HT1080 (cell line): ENCODE measurements around the gene SLC35B3. TPM values are rescaled to one million over a fixed set of nuclear protein-coding genes. Genes with fewer than 3 reads are reported as not detected.
A peak's percentile ranks its signal among the peaks of the same experiment; 100 is the strongest.
"Not testable (repeated sequence)": the region's sequence is repeated elsewhere in the genome, so short reads cannot be mapped to it uniquely, and the experiment has no call there.

Source experiments
- DNase-seq: peaks from one replicate; pipeline ENCODE4 v3.0.0-alpha.2; 2015; ENCODE audit warnings: low read depth
- polyA plus RNA-seq, 2 experiments: library from polyadenylated mRNA; depleted of rRNA; stranded (reverse); fragments of >200 nt; gene quantifications; 2 replicates each; pipeline ENCODE4 v1.2.3, GENCODE V29; 2015
- total RNA-seq: library from RNA; depleted of rRNA; stranded (reverse); fragments of >200 nt; shearing (Covaris generic); gene quantifications from 2 replicates; pipeline ENCODE4 v1.2.3, GENCODE V29; 2014; rRNA removed

The SLC35B3 gene
- 7.5 and 9.2 TPM in 2 replicates for total RNA-seq
- polyA plus RNA-seq (2015; cell fraction: cytosol; rRNA removed), result 12.6 and 13.2 TPM in 2 replicates
- polyA plus RNA-seq (2015; cell fraction: nucleus; rRNA removed), result 14.2 and 16.2 TPM in 2 replicates

DNA sequence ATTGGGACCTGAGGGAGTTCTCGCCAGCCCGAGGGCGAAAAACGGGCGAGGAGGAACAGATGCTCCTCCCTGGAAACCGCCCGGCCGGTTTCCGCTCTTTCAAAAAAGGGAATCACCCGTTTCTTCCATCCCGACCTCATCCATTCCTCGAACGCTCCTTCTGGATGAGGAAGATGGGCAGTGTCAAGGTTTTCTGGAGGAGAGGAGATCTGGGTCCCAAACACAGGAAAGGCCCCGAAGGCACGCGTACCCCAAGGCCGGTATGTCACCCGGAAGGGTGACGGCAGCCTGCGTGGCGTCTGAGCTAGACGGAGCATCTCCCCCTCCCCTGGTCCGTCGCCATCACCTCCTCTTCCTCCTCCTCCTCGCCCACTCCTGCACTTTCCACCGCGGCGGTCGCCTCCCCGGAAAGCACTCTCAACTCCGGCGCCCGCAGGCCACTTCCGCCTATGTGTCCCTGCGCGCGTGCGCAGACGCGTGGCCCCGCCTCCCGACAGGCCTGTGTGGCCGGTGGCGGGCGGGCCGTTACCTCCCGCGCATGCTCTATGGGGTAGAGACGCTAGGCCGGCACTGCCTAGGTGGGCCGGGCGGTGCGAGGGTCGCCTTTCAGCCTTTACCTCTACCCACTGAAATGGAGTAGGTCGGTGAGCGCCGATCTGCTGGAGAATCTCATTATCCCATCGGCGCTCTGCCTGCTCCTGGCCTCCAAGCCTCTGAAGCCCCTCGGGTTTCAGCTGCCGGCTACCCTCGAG lies at the start of gene SLC35B3:
TSS of gene SLC35B3 (minus strand) at position 453 of the 752 bp plus-strand sequence.
- DNase-seq, result peak; percentile 87

DNA sequence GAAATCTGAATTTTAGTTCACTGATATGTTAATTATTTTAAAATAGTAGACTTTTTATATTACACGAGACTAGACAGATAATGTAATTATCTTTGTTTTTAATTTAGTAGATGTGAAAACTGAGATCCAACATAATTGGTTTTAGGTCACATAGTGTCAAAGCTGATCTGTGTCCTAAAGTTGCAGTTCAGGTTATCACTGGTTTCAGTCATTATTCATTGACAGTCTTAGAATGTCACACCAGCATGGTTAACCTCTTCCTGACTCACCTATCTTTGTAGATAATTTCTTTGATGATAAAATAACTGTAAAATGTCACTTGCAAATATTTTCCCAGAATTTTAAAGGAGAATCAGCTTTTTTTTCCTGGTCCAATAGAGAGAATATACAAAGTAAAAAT lies 48.3 kb upstream of the SLC35B3 start:
- no peak for DNase-seq

DNA sequence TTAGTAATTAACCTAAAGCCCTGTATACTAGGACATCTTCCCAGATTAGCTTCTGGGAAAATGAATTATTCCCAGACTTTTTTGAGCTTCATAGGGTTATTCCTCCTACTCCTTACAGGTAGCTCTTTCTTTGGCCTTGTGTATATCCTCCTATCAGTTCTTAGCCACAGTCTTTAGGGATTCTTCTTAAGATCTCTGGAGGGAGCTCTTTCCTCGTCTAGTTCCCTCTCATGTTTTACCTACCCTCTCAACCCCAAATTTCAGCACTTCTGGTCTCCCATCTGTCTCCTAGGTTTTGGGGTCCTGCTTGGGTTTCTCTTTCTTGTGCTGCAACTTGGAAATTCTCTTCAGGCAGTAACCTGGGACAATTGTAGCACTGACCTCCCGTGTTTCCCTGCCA lies 46.4 kb upstream of the SLC35B3 start:
- peak; percentile 3 for DNase-seq

DNA sequence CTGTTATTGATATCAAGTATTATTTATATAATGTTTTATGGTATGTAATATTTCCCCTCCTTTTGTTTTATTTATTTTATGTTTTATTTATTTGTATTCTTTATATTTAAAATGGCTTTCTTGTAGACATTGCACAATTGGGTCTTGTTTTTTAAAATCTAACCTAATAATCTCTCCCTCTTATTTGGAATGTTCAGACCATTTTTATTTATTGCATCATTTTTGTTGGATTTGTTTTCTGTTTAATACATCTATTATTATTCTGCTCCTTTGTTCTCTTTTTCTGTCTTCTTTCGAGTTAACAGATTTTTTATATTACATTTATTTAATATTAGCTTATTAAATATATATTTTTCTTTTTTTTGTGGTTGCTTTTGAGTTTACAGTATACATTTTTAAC lies 43.1 kb upstream of the SLC35B3 start:
- no peak for DNase-seq

DNA sequence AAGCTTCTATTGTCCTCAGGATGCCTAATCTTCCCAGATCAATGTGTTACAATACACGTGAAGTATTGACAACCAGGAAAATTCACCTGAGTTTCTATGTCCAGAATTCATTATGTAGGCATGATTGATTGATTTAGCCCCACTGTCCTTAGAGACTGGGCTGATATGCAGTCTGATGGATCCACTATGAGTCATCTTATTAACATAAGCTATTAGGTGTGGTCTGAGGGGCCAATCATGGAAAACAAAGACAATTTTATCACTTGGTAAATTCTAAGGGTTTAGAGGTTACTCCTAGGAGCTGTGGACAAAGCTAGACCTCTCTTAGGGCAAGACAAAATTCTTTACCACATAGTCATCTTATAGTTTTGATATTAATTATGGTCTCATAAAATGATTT lies 41.3 kb upstream of the SLC35B3 start:
- DNase-seq, result no peak

DNA sequence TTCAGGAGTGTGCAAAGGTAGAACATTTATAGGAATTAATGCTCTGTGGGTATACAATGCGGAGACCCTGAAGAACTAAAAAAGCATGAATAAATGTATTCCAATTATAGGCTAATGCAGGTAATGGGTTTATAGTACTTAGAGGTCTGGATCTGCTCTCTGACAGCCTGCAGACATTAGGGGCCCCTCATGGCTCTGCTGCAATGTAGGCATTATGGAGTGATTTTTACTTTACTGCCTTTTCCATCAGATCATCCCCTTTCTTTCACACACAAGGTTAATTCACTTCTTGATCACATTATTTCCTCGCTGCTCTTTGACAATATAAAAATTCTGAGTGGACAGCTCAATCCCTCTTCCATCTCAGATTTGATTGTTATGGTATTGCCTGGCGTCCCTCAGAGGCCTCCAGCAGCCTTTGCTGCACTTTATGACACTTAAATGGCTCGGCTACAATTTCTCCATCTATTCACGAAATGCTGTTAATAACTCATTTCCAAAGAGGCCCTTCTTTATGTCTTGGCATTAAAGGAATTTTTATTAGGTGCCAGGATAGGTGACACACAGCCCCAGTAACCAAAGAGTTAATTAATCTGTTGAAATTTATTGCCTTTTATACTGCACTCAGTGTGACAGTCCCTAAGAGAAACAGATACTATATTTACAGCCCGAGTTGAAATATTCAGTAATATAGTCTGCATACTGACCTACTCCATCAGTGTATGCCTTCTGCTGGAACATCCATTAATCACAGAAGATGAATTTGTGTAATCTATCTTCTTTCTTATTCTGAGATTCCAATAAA lies 33.4 kb upstream of the SLC35B3 start:
- DNase-seq, result no peak

DNA sequence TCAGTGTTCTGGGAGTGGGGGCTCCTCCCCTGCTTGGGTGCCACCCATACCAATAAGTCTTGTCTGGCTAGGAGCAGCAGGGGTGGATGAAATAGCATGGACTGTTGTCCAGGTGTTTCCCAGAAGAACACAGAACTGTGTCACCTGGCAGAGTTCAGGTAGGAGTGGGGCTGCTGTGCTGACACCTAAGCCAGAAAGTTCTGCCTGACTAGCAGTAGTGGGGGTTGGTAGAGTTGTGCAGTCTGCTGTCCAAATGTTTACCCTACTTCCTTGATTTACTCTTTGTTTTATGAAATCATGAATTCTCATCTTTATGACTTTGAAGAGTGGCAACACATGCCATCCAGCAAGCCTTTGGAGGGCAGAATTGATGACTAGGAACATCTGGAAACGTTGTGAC lies 27.3 kb upstream of the SLC35B3 start:
- no peak for DNase-seq

DNA sequence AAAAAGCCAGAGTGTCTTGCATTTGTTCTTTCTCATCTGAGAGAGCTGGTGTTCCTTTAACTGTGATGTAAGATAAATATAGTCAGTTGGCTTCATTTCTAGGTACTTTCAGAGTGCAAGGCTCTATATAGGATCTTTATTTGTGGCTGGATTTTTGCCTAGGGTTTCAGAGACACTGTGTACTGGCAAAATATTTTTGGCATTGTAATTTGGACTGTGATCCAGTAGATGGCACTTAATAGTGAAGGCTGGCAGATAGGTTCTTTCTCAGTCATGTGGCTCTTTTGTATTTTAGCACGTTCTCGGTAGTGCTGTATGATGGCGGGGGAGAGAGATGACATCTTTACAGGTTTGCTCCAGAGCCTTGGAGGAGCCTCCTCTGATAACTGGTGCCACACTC lies 26.8 kb upstream of the SLC35B3 start:
- peak; percentile 15 for DNase-seq

DNA sequence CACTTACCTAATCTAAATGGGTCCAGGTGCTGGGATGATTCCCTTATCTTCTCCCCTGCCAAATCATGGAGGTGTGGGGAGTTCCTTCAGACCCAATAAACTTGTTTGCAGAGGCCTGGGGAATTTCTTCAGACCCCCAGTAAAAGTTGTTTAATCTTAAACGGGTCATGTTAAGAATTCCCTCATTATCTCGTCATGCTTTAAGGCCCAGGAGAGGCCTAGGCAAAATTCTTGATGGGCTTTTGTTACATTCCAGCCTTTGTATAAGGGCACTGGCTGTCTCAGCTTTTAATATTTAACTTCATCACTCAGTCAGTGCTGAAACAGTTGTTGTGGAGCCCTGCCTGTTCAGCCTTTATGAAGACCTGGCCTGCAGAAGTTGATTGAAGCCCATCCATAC lies 11.0 kb upstream of the SLC35B3 start:
- DNase-seq, result no peak

DNA sequence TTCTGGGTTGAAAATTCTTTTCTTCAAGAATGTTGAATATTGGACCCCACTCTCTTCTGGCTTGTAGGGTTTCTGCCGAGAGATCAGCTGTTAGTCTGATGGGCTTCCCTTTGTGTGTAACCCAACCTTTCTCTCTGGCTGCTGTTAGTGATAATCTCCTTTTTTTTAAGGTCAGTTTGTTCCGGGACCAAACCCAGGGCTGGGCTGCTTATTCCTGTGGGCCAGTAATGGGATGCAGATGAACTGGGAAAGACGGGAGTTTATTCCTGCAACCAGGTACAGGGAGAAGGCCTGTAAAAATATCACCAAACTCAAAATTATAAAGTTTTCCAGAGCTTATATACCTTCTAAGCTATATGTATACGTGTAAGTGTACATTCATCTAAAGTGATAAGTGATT lies 10.6 kb upstream of the SLC35B3 start:
- not testable (repeated sequence) for DNase-seq

DNA sequence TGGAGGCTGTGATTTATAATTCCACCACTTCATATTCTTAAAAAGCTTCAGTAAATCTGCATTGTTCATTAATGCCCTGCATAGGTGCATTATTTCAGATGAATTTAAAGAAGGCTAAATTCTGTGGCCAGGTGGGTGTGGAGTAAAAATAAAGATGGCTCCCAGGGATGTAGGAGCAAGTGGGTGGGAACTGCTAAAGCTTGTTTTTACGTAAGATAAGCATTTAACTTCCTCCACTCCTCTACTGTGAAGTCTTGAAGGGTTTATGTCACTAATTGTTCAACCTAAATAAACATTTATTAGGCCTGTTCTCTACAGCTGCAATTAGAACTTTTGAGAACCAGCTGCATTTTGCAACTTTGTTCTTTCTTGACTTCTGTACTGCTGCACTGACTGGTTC lies 6.8 kb upstream of the SLC35B3 start:
- DNase-seq, result no peak

DNA sequence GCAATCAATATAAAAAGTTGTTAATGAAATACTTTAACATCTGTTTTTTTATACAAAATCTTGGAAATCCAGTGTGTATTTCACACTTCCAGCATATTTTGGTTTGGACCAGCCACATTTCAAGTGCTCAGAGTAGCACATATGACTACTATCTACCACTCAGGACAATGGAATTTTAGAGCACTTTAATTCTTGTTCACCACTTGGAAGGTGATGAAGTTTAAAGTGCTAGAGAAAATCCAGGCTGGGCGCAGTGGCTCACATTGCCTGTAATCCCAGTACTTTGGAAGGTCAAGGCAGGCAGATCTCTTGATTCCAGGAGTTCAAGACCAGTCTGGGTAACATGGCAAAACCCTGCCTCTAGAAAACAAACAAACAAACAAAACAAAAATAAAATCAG lies 6.1 kb upstream of the SLC35B3 start:
- no peak for DNase-seq

DNA sequence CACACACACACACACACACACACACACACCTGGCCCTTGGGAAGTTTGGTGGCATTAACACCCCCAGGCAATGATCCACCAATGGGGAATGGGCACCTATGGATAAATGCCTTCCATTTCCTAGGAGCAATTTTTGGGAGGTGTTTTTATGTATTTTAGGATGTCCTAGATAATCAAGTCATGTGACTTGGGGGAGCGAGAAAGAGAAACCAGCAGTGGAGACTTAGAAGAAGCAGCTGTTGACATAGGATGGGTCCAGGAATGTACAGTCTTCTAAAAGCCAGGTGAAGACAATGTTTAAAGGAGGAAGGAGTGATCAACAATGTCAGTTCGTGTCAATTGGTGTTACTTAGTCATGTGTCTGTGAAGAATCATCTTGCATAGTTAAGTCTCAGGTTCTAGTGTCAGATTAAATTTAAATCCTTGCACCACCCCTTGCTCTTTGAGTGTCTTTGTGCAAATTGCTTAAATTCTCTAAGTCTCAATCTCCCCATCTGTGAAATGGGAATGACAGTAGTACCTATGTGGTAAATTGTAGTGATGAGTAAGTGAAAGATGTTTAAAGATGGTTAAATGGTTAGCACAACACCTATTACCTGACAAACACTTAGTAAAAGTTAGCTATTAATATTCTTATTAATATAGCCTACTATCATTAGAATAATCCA lies 4.4 kb upstream of the SLC35B3 start:
- no peak for DNase-seq

DNA sequence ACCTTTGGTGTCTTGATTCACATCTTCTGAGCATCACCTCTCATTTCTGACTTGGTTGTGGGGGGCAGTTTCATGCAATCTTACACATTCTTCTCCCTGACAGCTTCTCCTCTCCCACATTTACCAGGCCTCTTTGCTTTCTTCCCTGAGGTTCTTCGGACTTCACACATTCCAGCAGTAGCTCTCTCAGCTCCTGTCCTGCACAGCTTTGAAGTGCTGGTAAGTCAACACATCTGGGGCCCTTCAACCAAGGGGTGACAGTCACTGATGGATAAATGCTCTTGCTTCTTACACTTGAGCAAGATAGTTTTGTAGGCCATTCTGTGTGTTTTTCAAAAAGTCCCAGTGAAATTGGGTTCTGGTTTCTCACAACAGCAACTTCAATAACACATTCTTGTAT lies 2.5 kb upstream of the SLC35B3 start:
- DNase-seq, result no peak

DNA sequence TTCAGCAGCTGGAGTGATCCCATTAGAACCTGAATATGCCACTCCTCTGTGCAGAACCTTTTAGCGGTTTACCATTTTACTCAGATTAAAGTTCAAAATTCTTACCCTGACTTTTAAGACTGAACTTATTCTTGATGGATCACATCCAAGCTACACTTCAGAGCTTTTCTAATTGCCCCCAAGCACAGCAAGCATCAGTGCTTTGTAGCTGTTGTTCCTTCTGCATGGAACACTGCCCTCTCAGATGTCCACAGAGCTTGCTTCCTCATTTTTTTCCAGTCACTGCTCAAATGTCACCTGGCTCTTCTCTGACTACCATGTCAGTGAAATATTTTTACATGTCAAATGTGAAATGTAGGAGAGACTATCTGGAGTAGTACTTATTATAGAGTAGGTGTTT lies 1.6 kb upstream of the SLC35B3 start:
- DNase-seq, result no peak

DNA sequence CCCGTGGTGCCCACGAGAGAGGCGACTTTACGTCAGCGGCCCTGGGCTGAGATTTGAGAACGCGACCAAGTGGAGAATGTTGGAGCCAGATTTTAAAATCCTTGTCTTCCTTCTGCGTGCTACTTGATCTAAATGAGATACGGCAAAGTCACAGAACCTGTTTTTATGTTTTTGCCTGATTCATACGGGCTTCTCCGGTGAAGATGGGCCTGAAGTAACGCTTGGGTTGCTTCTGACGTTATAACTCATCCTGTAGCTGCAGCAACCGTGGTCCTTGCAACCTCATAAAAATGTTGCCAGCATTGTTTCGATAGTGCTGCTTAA lies 462 bp upstream of the SLC35B3 start:
- DNase-seq, result no peak

DNA sequence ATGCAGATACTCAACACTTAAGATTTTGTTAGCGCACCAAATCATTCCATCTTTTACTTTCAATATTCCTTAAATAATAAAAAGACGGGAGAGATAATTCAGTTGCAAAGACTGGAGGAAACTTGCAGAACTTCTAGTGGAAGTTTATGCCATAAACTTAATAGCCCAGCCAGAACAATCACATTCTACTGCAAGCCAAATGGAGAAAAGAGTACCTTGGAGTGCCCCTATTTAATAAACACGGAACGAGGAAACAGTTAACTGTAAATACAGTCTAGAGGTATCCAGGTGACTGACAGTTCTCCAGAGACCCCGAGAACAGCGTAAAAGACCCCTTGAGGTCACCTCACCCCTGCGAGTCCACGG lies 635 bp downstream of the SLC35B3 start:
- DNase-seq, result no peak

DNA sequence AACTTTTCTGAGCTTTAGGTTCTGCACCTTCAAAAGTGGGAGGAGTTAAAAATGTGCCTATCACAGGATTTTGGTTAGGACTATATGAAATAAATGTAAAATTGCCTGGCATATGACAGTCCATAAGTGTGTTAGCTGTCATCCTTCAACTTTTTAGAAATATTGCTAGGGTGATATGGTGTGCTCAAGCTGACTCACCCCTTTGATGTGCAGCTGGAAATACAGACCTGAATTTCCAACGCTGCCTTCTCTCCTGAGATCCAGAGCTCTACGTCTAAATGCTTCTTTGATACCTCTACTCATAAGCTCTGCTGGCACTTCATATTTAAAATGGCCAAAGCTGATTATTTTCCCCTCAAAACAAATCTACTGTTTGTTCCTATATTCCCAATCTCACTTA lies 2.7 kb downstream of the SLC35B3 start:
- no peak for DNase-seq

DNA sequence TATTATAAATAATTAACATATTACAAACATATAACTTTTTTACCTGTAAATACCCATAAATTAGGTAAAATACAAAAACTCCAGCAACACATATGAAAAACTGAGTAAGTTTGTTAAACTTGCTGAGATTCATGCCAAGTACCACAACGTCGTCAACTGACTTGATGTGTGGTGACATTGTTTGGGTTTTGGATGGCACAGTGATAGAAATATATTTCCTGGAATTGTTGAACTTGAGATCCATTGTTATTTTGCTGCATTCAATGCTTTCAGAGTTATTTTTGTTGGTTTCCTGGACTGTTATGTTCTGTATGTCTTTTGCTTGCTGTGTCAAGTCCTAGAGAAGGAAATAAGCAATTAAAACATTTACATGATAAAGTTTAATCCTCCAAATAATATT lies 5.5 kb downstream of the SLC35B3 start:
- no peak for DNase-seq

DNA sequence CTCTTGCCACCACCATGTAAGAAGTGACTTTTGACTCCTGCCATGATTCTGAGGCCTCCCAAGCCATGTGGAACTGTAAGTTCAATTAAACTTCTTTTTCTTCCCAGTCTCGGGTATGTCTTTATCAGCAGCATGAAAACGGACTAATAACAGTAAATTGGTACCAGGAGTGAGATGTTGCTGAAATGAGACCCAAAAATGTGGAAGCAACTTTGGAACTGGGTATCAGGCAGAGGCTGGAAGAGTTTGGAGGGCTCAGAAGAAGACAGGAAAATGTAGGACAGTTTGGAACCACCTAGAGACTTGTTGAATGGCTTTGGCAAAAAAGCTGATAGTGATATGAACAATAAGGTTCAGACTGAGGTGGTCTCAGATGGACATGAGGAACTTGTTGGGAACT lies 8.8 kb downstream of the SLC35B3 start:
- not testable (repeated sequence) for DNase-seq

DNA sequence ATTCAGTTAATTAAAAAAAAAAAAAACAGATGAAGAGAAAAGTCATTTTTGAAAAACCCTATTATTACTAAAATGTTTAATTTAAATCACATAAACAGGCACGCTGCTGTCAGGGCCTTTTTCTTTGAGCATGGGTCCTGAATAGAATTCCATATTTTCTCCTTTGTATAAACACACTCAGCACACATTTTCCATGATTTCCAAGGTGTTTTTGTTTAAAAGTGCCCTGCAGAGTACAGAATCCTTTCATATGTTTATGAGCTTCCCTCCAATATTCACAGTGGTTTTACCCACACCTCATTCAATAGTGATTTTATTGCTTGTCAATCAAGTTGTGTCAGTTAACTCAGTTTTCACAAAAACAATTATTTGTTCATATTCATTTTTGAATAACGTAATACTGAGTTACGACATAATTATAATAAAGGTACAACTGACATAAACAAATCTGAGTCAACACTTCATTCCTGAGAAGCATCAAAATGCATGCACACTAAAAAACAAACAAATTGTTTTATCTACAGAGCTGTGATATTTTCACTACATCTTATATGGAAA lies 15.2 kb downstream of the SLC35B3 start:
- DNase-seq, result no peak

DNA sequence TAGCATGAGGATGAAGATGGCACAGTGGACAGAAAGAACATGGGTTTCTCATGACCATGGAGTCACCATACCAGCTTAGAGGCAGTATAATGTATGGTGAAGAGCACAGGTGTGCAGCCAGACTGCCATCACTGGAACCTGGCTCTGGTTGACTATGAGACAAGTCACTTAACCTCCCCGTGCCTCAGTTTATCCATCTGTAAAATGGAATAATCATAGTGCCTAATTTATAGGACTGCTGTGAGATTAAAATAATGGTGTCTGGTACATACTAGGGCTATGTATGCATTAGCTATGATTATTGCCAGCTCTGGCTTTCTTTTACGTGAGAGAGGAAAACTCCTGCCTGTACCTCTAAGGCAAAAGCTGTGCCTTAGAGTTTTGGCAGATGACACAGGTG lies 19.4 kb downstream of the SLC35B3 start:
- DNase-seq, result no peak
